Nucleus accumbens (tissue), 56 donors: Measurements from ENCODE around the gene SNX10.
A peak's percentile ranks its signal among the peaks of the same experiment; 100 is the strongest.
"Not testable (repeated sequence)": the region's sequence is repeated elsewhere in the genome, so short reads cannot be mapped to it uniquely, and the experiment has no call there.

ENCODE experiments used
- DNase-seq, 56 donors: peaks; one replicate each; lab custom pipeline; 2025; lab: John Stamatoyannopoulos, UW

The SNX10 gene, protein sequence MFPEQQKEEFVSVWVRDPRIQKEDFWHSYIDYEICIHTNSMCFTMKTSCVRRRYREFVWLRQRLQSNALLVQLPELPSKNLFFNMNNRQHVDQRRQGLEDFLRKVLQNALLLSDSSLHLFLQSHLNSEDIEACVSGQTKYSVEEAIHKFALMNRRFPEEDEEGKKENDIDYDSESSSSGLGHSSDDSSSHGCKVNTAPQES

DNA sequence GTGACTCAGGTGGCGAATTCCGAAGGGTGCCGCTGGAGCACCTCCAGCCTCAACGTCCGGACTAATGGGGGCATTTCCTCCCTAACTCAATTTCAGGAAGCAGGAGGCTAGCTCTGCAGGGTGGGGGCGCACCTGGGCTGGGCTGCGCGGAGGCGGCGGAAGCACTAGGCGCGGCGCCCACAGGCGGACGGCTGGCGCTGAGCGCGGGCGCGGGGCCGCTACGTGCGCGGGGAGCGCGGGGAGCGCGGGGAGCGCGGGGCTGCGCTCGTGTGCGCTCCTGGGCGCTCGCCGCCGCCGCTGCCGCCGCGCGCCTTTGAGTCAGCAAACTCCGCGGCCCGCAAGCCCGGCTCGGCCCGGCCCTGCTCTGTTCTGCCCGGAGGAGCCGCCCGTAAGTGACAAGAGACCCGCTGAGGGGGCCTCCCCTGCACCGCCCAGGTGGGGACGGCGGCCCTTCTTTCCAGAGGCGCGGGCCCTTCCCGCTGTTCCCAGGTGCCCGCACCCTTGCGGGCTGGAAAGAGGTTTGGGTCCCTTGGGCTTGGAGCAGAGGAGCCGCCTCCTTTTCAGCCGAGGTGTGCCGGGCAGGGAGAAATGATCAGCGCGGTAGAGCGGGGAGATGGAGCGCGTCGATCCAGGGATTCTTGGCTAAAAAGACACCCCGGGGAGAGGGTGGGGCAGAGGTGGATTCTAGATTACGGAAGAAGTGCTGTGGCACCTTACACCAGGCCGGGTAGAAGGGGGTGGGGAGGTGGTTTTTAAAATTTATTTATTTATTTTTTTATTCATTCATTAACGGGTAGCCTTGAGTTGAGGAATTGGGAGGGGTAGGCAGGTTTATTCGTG lies at the start of gene SNX10:
SNX10 (plus strand) TSS at position 164 of the 840 bp plus-strand sequence. CDS start 54,581 bp downstream, outside the sequence.
- peak in 40 of 56 donors; percentile 3 to 67 (median 28) for DNase-seq

DNA sequence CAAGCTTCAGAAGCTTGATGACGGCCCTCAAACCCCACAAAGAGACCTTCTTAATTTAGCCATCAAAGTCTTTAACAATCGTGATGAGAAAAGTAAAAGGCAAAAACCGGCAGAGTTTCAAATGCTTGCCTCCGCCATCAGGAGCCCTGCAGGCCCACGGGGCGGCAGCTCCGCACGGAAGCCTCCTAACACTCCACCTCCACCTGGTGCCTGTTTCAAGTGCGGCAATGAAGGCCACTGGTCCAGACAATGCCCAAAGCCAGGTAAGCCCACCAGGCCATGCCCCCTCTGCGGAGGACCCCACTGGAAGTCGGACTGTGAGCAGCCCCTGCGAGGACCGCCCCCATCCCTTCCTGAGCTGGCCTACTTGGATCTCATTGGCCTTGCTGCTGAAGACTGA lies 46.5 kb upstream of the SNX10 start:
- no peak for DNase-seq

DNA sequence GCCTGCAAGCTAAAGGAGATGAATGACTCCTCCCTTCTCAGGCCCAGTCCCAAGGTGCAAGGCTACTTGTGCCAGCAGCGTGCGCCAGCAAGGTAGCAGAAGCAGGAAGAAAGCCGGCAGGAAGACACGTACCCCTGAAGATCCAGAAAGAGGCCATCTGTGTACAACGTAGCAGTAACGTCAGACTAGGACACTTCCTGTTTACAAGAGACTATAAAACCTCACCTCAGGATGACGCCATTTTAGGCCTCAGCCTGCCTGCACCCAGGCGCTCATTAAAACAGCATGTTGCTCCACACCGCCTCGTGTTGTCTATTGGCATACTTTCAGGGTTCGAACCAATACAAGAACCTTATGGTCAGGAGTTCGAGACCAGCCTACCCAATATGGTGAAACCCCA lies 41.4 kb upstream of the SNX10 start:
- no peak for DNase-seq

DNA sequence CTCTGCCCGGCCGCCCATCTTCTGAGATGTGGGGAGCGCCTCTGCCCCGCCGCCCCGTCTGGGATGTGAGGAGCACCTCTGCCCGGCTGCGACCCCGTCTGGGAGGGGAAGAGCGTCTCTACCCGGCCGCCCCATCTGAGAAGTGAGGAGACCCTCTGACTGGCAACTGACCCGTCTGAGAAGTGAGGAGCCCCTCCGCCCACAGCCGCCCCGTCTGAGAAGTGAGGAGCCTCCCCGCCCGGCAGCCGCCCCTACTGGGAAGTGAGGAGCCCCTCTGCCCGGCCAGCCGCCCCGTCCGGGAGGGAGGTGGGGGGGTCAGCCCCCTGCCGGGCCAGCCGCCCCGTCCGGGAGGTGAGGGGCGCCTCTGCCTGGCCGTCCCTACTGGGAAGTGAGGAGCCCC lies 29.8 kb upstream of the SNX10 start:
- DNase-seq = not testable (repeated sequence)

DNA sequence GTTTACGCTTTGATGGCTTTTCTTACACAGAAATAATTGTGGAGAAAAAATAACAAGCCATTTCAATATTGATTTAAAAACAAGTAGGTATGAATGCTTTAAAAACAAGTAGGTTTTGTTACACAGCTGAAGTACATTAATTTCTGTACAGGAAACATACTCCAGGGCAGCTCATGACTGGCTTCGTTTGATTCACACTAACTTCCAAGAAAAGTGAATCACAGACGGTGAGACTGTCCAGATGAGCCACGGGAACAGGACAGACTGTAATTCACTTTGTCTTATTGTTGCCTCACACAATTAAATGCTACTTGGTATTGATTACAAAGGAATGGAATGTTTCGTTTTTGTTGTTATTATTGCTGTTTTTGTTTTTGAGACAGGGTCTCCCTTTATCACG lies 26.6 kb upstream of the SNX10 start:
- no peak for DNase-seq

DNA sequence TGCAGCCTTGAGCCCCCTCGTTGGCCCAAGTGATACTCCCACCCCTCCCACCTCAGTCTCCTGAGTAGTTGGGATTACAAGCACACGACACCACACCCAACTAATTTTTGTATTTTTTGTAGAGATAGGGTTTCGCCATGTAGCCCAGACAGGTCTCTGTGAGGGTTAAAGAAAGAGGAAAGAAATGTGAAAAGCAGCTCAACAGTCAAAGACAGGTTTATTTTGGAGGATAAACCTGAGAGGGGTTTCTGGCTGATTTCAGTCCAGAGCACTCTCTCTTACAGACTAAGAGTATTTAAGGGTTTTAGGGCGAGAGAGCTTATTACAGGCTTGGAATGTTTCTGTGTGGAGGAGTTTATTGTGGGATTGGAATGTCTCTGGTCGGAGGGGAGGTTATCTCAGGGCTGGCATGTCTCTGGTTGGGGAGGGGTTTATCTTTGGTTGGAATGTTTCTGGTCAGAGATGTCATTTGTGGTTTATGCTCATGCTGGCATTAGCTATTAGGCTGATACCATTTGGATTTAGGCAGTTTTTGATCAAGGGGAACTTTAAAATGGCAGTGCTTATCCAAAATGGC lies 26.1 kb upstream of the SNX10 start:
- no peak for DNase-seq

DNA sequence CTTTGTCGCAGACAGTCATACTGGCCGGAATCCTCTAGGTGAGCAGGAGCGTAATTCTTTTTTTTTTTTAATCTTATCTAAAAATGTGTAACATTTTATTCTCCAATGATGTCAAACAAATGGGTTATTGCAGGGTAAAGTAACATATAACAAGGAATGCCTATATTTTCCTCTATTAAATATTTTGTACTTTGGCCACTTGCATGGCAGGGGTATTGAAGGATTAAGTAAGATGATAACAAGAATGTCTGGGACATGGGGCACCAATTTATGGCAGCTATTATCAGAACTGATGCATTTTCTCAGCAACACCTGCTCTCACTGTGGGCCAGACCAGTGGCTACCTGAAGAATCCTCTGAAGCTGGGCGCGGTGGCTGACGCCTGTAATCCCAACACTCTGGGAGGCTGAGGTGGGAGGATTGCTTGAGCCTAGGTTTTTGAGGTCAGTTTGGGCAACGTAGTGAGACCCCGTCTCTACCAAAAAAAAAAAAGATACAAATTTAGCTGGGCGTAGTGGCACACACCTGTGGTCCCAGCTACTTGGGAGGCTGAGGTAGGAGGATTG lies 24.0 kb upstream of the SNX10 start:
- no peak for DNase-seq

DNA sequence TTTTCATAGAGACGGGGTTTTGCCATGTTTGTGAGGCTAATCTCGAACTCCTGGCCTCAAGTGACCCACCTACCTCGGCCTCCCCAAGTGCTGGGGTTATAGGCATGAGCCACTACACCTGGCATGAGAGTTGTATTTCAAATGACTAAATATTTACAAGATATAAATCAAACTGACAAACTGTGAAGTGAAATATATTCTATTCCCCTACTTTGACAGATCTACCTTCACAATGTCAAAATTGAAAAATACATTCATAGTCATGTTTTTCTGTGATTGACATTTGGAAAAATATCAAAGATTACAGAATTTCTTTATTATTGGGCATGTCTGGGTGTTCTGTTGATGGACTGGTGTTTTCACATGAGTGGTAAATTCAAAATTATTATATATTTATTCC lies 16.4 kb upstream of the SNX10 start:
- no peak for DNase-seq

DNA sequence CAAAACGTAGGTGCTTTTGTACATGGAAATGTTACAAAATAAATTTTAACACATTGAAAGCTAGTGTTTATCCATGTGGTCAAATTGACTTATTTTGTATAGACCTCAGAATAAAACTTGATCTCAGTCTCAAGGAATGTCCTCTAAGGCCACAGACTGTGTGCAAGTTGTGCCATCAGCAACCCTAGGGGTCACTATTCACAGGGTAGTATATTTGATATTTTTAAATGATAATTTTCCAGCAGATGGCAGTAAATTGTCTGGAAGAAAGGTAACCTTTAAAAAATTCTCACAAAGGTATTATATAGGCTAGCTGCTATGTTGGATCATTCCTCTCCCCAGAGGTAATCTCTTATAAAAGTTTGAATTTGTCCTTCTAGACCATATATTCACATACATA lies 12.9 kb upstream of the SNX10 start:
- no peak for DNase-seq

DNA sequence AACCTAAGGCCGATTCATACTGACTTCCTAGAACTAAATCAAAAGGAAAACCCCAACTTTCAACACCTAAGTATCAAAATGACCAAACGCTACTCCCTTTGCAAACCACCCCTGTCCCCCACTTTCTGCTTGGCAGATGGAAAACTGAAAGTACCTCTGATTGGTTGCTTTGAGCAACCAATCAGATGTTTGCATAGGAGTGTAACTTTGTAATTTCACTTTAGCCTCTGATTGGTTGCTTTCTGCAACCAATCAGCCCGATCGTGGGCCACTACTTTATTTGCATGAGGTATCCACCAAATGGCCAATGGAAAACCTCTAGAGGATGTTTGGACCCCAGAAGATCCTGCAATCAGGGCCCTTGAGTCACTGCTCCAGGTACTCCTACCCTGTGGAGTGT lies 12.3 kb upstream of the SNX10 start:
- no peak for DNase-seq

DNA sequence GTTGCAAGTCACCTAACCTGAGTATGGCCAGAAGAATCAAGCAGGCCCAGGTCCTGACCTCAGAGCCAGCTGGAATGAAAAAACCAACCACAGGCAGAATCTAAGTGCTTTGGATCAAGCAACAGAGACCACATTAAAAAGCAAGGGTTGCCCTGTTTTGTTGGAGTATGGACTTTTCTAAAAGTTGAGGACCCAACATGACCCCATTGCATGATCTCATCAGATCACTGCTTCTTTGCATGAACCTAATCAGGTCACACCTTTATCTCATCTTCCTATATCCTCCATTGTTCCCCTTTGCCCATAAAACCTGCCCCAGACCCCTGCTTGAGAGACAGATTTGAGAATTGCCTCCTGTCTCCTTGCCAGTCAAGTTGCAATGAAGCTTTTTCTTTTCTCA lies 11.6 kb upstream of the SNX10 start:
- DNase-seq = no peak

DNA sequence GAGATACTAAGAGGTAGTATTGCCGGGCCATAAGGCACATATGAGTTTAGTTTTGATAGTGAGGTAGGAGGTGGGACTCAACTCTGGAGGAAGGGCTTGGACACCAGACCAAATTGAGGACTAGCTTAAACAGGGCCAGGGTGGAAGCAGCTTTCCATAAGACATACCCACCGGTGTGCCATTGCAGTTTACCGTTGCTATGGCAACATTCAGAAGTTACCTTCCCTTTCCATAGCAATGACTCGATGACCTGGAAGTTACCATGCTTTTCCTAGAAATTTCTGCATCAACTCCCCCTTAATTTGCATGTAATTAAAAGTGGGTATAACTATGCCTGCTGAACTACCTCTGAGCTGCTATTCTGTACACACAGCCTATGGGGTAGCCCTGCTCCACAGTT lies 10.9 kb upstream of the SNX10 start:
- no peak for DNase-seq

DNA sequence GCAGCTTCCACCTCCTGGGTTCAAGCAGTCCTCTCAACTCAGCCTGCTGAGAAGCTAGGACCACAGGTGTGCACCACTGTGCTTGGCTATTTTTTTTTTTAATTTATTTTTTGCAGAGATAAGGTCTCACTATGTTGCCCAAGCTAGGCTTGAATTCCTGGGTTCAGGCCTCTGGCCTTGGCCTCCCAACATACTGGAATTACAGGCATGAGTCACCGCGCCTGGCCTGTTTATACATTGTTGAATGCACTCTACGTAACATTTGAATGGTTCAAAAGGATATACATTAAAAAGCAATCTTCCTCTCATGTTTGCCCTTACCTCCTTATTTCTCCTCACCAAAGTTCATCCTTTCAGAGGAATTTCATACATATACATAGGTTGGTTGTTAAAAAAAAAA lies 7.2 kb upstream of the SNX10 start:
- DNase-seq = no peak

DNA sequence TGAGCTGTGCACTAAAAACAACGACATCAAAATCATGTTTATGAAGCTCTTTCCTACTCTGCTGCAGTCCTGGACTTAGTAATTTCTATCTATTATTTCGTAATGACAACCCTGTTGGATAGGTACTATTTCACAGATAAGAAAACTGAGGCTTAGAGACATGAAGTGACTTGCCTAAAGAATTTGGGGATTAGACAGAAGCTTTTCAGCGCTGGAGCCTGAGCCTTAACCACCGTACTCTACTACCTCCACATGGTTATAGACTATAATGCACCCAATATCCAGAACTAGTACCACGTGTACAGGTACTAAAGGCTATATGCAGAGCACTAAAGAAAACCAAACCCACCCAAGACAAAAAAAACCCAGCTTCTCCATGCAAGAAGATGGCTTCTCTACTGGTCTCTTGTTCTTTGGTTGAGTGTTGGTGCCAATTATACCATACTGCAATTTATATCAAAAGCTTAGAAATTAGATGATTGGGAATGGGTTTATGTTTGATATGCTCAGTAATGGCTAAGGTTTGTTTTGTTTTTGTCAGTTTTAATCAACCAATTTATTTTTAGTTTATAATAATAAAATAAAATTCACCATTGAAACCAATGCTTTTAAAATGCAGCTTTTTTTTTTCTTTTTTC lies 6.5 kb upstream of the SNX10 start:
- no peak for DNase-seq

DNA sequence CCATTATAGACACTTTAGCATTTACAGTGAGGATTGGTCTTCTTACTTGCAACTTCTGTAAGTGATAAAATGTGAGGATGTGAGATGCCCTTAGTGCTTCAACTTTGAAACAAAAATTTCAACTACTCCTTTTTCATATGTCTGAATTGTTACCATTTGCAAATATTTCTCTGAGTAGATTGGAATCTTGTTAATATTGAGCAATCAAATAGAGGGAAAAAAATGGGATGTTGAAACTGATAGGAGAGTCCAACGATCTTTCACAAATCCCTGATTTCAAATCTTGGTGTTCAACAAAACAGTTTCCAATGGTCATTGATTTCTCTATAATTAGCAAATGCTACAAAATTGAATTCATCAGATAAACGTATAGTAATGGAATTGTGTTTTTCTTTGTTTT lies 5.5 kb upstream of the SNX10 start:
- DNase-seq = no peak

DNA sequence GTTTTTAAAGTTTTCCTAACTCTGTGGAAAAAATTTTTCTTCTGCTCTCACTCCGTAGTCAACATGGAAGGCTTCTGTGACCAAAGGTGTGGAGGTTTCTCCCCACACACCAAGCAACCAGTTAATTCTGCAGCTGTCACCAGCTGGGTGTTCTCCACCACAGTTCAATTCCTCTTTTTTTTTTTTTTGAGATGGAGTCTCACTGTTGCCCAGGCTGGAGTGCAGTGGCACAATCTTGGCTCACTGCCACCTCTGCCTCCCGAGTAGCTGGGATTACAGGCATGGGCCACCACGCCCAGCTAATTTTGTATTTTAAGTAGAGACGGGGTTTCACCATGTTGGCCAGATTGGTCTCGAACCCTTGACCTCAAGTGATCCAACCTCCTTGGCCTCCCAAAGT lies 3.5 kb upstream of the SNX10 start:
- not testable (repeated sequence) for DNase-seq

DNA sequence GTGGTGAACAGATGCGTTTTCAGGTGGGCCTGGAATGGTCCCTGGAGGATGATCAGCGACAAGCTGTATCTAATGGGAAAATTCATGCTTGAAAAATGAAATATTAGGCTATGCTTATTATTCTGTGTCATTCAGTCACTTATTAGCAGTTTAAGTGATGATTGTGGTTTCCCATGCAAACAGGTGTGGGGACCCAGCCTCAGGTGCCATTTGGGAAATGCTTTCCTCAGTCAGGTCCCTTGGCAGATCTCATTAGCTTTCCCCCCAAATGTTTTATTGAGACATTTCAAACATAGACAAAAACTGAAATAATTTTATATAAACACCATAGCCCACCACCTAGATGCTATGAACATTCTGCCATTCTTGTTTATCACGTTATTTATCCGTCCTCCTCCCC lies 411 bp upstream of the SNX10 start:
- DNase-seq = no peak

DNA sequence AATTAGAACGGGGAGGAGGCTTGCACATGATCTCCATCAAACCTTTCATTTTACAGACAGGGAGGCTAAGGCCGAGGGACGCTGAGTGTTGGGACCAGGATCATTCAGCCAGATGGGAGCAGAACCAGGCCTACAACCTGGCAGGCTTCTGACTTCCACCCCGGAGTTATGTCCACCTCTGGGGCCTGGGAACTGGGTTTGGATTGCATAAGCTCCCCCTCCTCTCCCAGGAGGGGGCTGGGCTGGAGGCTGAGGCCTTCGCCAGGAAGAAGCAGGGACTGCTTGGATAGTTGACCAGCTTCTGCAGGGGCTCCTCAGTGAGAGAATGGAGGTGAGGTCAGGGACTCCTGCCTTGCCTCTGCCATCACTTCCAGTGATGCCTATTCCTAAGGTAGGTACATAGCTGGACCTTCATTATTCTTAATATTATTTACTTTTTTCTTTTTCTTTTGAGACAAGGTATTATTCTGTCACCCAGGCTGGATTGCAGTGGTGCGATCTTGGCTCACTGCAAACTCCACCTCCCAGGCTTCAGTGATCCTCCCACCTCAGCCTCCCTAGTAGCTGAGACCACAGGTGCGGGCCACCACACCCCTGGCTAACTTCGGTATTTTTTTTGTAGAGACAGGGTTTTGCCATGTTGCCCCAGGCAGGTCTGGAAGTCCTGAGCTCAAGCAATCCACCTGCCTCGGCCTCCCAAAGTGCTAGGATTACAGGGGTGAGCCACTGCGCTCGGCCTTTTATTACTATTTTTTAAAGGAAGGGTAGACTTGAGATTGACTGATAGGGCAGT lies 1.3 kb downstream of the SNX10 start:
- DNase-seq = peak in 4 of 56 donors; percentile 1 to 4 (median 2)

DNA sequence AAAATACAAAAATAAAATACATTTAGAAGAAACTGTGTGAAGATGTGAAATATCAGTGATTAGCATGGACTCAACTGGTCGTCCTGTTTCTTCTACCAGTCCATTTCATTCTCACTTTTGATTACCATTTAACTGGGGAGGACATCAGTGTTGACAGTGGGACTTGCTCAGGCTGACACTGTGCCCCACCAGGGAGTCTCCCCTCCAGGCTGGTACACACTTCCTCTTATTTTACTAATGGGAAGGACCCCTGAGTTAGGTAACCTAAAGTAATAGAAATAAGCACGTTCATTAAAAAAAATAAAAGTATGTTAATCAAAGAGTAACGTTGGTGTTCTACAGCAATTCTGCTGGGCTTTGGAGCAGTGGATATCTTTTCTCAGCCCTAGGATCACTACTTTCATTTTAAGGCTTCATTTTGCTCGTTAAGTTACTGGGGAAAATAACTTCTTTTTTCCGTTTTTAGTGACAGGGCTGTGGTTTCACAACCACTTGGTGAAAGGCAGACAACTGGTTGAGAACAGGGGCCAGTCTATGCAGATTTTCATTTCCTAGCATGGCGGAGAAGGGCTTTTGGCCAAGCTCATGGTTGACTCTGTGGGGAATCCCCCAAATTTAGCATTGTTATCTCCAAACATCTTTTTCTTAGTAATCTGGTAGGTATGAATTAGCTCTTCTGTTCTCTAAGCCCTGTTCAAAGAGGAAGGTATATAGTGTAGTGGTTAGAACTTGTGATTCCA lies 2.1 kb downstream of the SNX10 start:
- no peak for DNase-seq

DNA sequence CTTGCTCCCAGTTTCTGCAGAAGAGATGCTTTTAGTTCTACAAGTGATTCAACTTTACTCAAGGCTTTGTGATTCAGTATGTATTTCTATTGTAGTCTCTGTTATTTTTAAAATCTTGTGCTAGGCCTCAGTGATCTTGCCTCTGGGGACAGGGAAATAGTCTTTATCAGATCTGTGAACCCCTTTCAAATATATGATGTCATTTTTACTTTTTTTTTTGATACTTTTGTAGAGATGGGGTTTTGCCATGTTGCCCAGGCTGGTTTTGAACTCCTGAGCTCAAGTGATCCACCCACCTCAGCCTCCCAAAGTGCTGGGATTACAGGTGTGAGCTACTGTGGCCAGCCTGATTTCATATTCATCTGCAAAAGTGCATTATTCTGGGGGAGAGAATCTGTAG lies 3.4 kb downstream of the SNX10 start:
- no peak for DNase-seq
